Activated CD4-positive, alpha-beta T cell treated with anti-CD3 and anti-CD28 coated beads, Interleukin-2, amount 10 ng/mL, durations not matched to agents 7 days and 5 days (primary cell): ENCODE results near the gene DRC1. TPM values are rescaled to one million over a fixed set of nuclear protein-coding genes. Genes with fewer than 3 reads are reported as not detected.

ENCODE experiments used
- CTCF ChIA-PET: fragments of 350-600 bp; sonication (Branson Sonifier 250); formaldehyde crosslinking; loops from one replicate; lab custom pipeline; 2021; ENCODE audit warnings: antibody characterized with exemption; lab: Charles Lee
- POLR2A ChIA-PET: fragments of 350-600 bp; sonication (Branson Sonifier 250); formaldehyde crosslinking; loops from one replicate; lab custom pipeline; 2021; ENCODE audit warnings: antibody characterized with exemption; lab: Charles Lee
- DNase-seq: peaks from one replicate; pipeline ENCODE4 v3.0.0-alpha.2; 2020
- H3K27ac Mint-ChIP-seq: one replicate; pipeline ENCODE4 v1.8.0; 2021; ENCODE audit warnings: mild to moderate bottlenecking, moderate library complexity, mixed read lengths
- H3K27me3 Mint-ChIP-seq: one replicate; pipeline ENCODE4 v1.8.0; 2021; ENCODE audit warnings: mixed read lengths
- H3K36me3 Mint-ChIP-seq: one replicate; pipeline ENCODE4 v1.8.0; 2021; ENCODE audit warnings: low read depth, mixed read lengths
- H3K4me1 Mint-ChIP-seq: one replicate; pipeline ENCODE4 v1.8.0; 2021; ENCODE audit warnings: mixed read lengths
- H3K4me3 Mint-ChIP-seq: one replicate; pipeline ENCODE4 v1.8.0; 2021; ENCODE audit warnings: mild to moderate bottlenecking, moderate library complexity, mixed read lengths
- H3K9me3 Mint-ChIP-seq: one replicate; pipeline ENCODE4 v1.8.0; 2021; ENCODE audit warnings: mixed read lengths
- total RNA-seq, 2 experiments: library from RNA; stranded (reverse); gene quantifications; one replicate each; pipeline ENCODE4 v1.2.3, GENCODE V29; 2021

DRC1 gene
- total RNA-seq, 2 experiments from 2014 or later: not detected

GRCh38 chr2:26479131-26479788 lies 77.5 kb downstream of the DRC1 start:
- Mint-ChIP-seq H3K4me1 (peaks cover 10% of the 10 kb centered on the region), H3K27me3 (no peaks in the 10 kb centered on the region), H3K9me3 (no peaks in the 10 kb centered on the region), H3K27ac (no peak overlapping the region), H3K4me3 (no peak overlapping the region), H3K36me3 (no peaks in the 10 kb centered on the region)
- no peak for DNase-seq
- CTCF ChIA-PET: interaction anchor here (1.0 to 3.3 kb wide), 2 partner anchors 12 to 279 kb away, joined by 4 to 13 read pairs; no protein-coding TSS in a partner anchor
- POLR2A ChIA-PET: no interaction called here

- DNase-seq: no peak
- H3K9me3 Mint-ChIP-seq: no peaks in the 10 kb centered on the region
- no peaks in the 10 kb centered on the region for H3K27me3 Mint-ChIP-seq
- no peak overlapping the region for H3K4me3 Mint-ChIP-seq
- no peaks in the 10 kb centered on the region for H3K36me3 Mint-ChIP-seq
- CTCF ChIA-PET: interaction anchor here (0.6 to 1.4 kb wide), 2 partner anchors 11 to 28 kb away, joined by 3 to 4 read pairs; no protein-coding TSS in a partner anchor
- H3K27ac Mint-ChIP-seq: no peak overlapping the region
- POLR2A ChIA-PET: no interaction called here
- peaks cover 10% of the 10 kb centered on the region for H3K4me1 Mint-ChIP-seq
Measured at GRCh38 chr2:26479789-26480565, 78.3 kb downstream of the DRC1 start.

- H3K36me3 Mint-ChIP-seq: no peaks in the 10 kb centered on the region
- ChIA-PET CTCF (interaction anchor here (1.4 kb wide), 1 partner anchor 11 kb away, joined by 4 read pairs; no protein-coding TSS in a partner anchor), POLR2A (no interaction called here)
- no peak for DNase-seq
- H3K27ac Mint-ChIP-seq: no peak overlapping the region
- no peaks in the 10 kb centered on the region for H3K27me3 Mint-ChIP-seq
- peaks cover 10% of the 10 kb centered on the region for H3K4me1 Mint-ChIP-seq
- no peak overlapping the region for H3K4me3 Mint-ChIP-seq
- H3K9me3 Mint-ChIP-seq: no peaks in the 10 kb centered on the region
Measured at GRCh38 chr2:26480566-26481423, 79.1 kb downstream of the DRC1 start.

- H3K27me3 Mint-ChIP-seq: no peaks in the 10 kb centered on the region
- H3K4me3 Mint-ChIP-seq: no peak overlapping the region
- H3K9me3 Mint-ChIP-seq: no peaks in the 10 kb centered on the region
- H3K27ac Mint-ChIP-seq: no peak overlapping the region
- CTCF ChIA-PET: interaction anchor here (1.4 kb wide), 1 partner anchor 12 kb away, joined by 4 read pairs; no protein-coding TSS in a partner anchor
- no peaks in the 10 kb centered on the region for H3K36me3 Mint-ChIP-seq
- DNase-seq: no peak
- peaks cover 12% of the 10 kb centered on the region for H3K4me1 Mint-ChIP-seq
- POLR2A ChIA-PET: no interaction called here
Measured at GRCh38 chr2:26481706-26482105, 80.0 kb downstream of the DRC1 start.

- Mint-ChIP-seq H3K9me3 (no peaks in the 10 kb centered on the region), H3K36me3 (no peaks in the 10 kb centered on the region), H3K4me3 (no peak overlapping the region), H3K27me3 (no peaks in the 10 kb centered on the region), H3K27ac (no peak overlapping the region), H3K4me1 (peaks cover 15% of the 10 kb centered on the region)
- ChIA-PET POLR2A (no interaction called here), CTCF (no interaction called here)
- DNase-seq: no peak
Measured at GRCh38 chr2:26482211-26483026, 80.7 kb downstream of the DRC1 start.

- H3K36me3 Mint-ChIP-seq: no peaks in the 10 kb centered on the region
- H3K9me3 Mint-ChIP-seq: no peaks in the 10 kb centered on the region
- H3K4me3 Mint-ChIP-seq: no peak overlapping the region
- no peak overlapping the region for H3K27ac Mint-ChIP-seq
- H3K27me3 Mint-ChIP-seq: no peaks in the 10 kb centered on the region
- CTCF ChIA-PET: no interaction called here
- POLR2A ChIA-PET: no interaction called here
- peaks cover 10% of the 10 kb centered on the region for H3K4me1 Mint-ChIP-seq
- no peak for DNase-seq
Measured at GRCh38 chr2:26483027-26483326, 81.3 kb downstream of the DRC1 start.

- Mint-ChIP-seq H3K27me3 (no peaks in the 10 kb centered on the region), H3K36me3 (no peaks in the 10 kb centered on the region), H3K4me3 (no peak overlapping the region), H3K9me3 (no peaks in the 10 kb centered on the region), H3K4me1 (peaks cover 8% of the 10 kb centered on the region), H3K27ac (no peak overlapping the region)
- no peak for DNase-seq
- ChIA-PET POLR2A (no interaction called here), CTCF (no interaction called here)
Measured at GRCh38 chr2:26483516-26483915, 81.8 kb downstream of the DRC1 start.

- H3K36me3 Mint-ChIP-seq: no peaks in the 10 kb centered on the region
- ChIA-PET CTCF (no interaction called here), POLR2A (no interaction called here)
- H3K9me3 Mint-ChIP-seq: no peaks in the 10 kb centered on the region
- no peak overlapping the region for H3K27ac Mint-ChIP-seq
- H3K4me1 Mint-ChIP-seq: peaks cover 8% of the 10 kb centered on the region
- DNase-seq: no peak
- H3K4me3 Mint-ChIP-seq: no peak overlapping the region
- H3K27me3 Mint-ChIP-seq: no peaks in the 10 kb centered on the region
Measured at GRCh38 chr2:26483957-26484565, 82.3 kb downstream of the DRC1 start.

- Mint-ChIP-seq H3K36me3 (no peaks in the 10 kb centered on the region), H3K27ac (no peak overlapping the region), H3K9me3 (no peaks in the 10 kb centered on the region), H3K4me3 (no peak overlapping the region), H3K4me1 (peaks cover 8% of the 10 kb centered on the region), H3K27me3 (no peaks in the 10 kb centered on the region)
- ChIA-PET POLR2A (no interaction called here), CTCF (no interaction called here)
- DNase-seq: no peak
Measured at GRCh38 chr2:26484579-26484978, 82.9 kb downstream of the DRC1 start.

GRCh38 chr2:26485099-26485498 lies 83.4 kb downstream of the DRC1 start:
- Mint-ChIP-seq H3K36me3 (no peaks in the 10 kb centered on the region), H3K4me1 (peaks cover 8% of the 10 kb centered on the region), H3K4me3 (no peak overlapping the region), H3K27me3 (no peaks in the 10 kb centered on the region), H3K9me3 (no peaks in the 10 kb centered on the region), H3K27ac (no peak overlapping the region)
- POLR2A ChIA-PET: no interaction called here
- DNase-seq: no peak
- CTCF ChIA-PET: no interaction called here

GRCh38 chr2:26485725-26486418 lies 84.2 kb downstream of the DRC1 start:
- no peaks in the 10 kb centered on the region for H3K9me3 Mint-ChIP-seq
- H3K27ac Mint-ChIP-seq: no peak overlapping the region
- POLR2A ChIA-PET: no interaction called here
- no peak for DNase-seq
- no peaks in the 10 kb centered on the region for H3K27me3 Mint-ChIP-seq
- H3K4me1 Mint-ChIP-seq: peaks cover 8% of the 10 kb centered on the region
- no peaks in the 10 kb centered on the region for H3K36me3 Mint-ChIP-seq
- CTCF ChIA-PET: interaction anchor here (0.6 kb wide), 1 partner anchor 735 kb away, joined by 4 read pairs; no protein-coding TSS in a partner anchor
- no peak overlapping the region for H3K4me3 Mint-ChIP-seq
